H1 (cell line): ENCODE results near the gene SBF1. TPM values are rescaled to one million over a fixed set of nuclear protein-coding genes. Genes with fewer than 3 reads are reported as not detected.
A peak's percentile ranks its signal among the peaks of the same experiment; 100 is the strongest.

Experiments used
- CTCF ChIA-PET: fragments of 300-600 bp; sonication (Branson Sonifier 250); formaldehyde crosslinking; loops from one replicate; lab custom pipeline; 2021; ENCODE audit not compliant: partially characterized antibody; lab: Charles Lee
- POLR2A ChIA-PET: fragments of 300-600 bp; sonication (Branson Sonifier 250); formaldehyde crosslinking; loops from one replicate; lab custom pipeline; 2021; ENCODE audit warnings: inconsistent platforms; ENCODE audit not compliant: partially characterized antibody; lab: Charles Lee
- DNase-seq, 2 experiments: peaks; one replicate each; pipeline versions ENCODE4 v3.0.0 to v3.0.0-alpha.2; 2010 to 2022; ENCODE audit warnings: low spot score in 2 of 2, low read depth in 1 of 2, mixed read lengths in 1 of 2
- FAIRE-seq: peaks from 2 replicates; lab custom pipeline; 2011; peaks lifted over from hg19 to GRCh38; lab: Jason Lieb, UNC
- H2AFZ ChIP-seq: 2 replicates; pipeline ENCODE4 v1.8.1; 2012; ENCODE audit warnings: low read length, inconsistent platforms
- H2AK5ac ChIP-seq: 2 replicates; pipeline ENCODE4 v1.6.1; 2013; ENCODE audit warnings: low read depth, low read length
- H2BK120ac ChIP-seq: replicated peaks from 2 replicates; pipeline ENCODE3; 2013; ENCODE audit warnings: low read depth, low read length, inconsistent platforms
- H2BK12ac ChIP-seq: 2 replicates; pipeline ENCODE4 v1.6.1; 2013; ENCODE audit warnings: low read depth, low read length
- H2BK15ac ChIP-seq: 2 replicates; pipeline ENCODE4 v1.6.1; 2013; ENCODE audit warnings: low read length
- H2BK20ac ChIP-seq: 2 replicates; pipeline ENCODE4 v1.6.1; 2013; ENCODE audit warnings: low read length
- H2BK5ac ChIP-seq: 2 replicates; pipeline ENCODE4 v1.6.1; 2013; ENCODE audit warnings: low read depth, low read length
- H3K14ac ChIP-seq: 2 replicates; pipeline ENCODE4 v1.6.1; 2013; ENCODE audit warnings: inconsistent platforms; ENCODE audit not compliant: insufficient read length
- H3K18ac ChIP-seq: 2 replicates; pipeline ENCODE4 v1.6.1; 2013; ENCODE audit warnings: low read length; ENCODE audit errors: extremely low read depth
- H3K23ac ChIP-seq: 2 replicates; pipeline ENCODE4 v1.6.1; 2013; ENCODE audit warnings: inconsistent platforms; ENCODE audit not compliant: insufficient read length
- H3K23me2 ChIP-seq: 2 replicates; pipeline ENCODE4 v1.6.1; 2013; ENCODE audit warnings: low read depth, low read length
- H3K27ac ChIP-seq: 2 replicates; pipeline ENCODE4 v1.6.1; 2011; ENCODE audit warnings: low read depth, low read length, inconsistent platforms
- H3K27me3 ChIP-seq, 4 experiments: replicated peaks in 1 of 4; 1 replicate in 1 of 4; 2 replicates in 3 of 4; pipeline versions ENCODE4 v1.6.1 to v1.8.1; 2011 to 2013; ENCODE audit warnings: low read length in 3 of 4, mild to moderate bottlenecking in 3 of 4, inconsistent platforms in 2 of 4, mixed read lengths in 2 of 4, moderate library complexity in 1 of 4; ENCODE audit not compliant: control insufficient read depth in 3 of 4, insufficient read depth in 3 of 4; ENCODE audit errors: extremely low read depth in 1 of 4
- H3K36me3 ChIP-seq, 4 experiments: 2 replicates each; pipeline versions ENCODE4 v1.6.1 to v1.8.1; 2011 to 2013; ENCODE audit warnings: mild to moderate bottlenecking in 4 of 4, low read length in 3 of 4, moderate library complexity in 2 of 4, control low read depth in 1 of 4, inconsistent platforms in 1 of 4; ENCODE audit not compliant: insufficient read depth in 4 of 4, control insufficient read depth in 2 of 4
- H3K4ac ChIP-seq: replicated peaks from 2 replicates; pipeline ENCODE3; 2013; ENCODE audit warnings: low read length, low read depth, mixed read lengths, inconsistent platforms; ENCODE audit not compliant: insufficient read length
- H3K4me1 ChIP-seq, 4 experiments: replicated peaks in 1 of 4; 1 replicate in 1 of 4; 2 replicates in 3 of 4; pipeline versions ENCODE4 v1.6.1 to v1.8.1; 2011 to 2013; ENCODE audit warnings: low read length in 3 of 4, inconsistent platforms in 2 of 4, mixed read lengths in 1 of 4; ENCODE audit not compliant: insufficient read depth in 4 of 4, control insufficient read depth in 3 of 4
- H3K4me2 ChIP-seq, 2 experiments: 2 replicates each; pipeline versions ENCODE4 v1.6.1 to v1.8.1; 2011 to 2013; ENCODE audit warnings: low read depth in 2 of 2, low read length in 2 of 2, control low read depth in 1 of 2, inconsistent platforms in 1 of 2, mild to moderate bottlenecking in 1 of 2; ENCODE audit not compliant: insufficient read depth in 1 of 2
- H3K4me3 ChIP-seq, 4 experiments: fragments of 200-600, 300-600 bp in 1 of 4; sonication (generic), shearing (Covaris generic), sonication (Bioruptor Twin) in 1 of 4; 2 replicates each; pipeline versions ENCODE4 v1.5.1 to v1.8.1; 2011 to 2016; ENCODE audit warnings: low read length in 4 of 4, low read depth in 3 of 4, control low read depth in 2 of 4, inconsistent platforms in 2 of 4, mild to moderate bottlenecking in 2 of 4, mixed read lengths in 1 of 4, moderate library complexity in 1 of 4; ENCODE audit not compliant: insufficient read depth in 2 of 4; ENCODE audit errors: extremely low read depth in 1 of 4
- H3K56ac ChIP-seq: replicated peaks from 2 replicates; pipeline ENCODE3; 2013; ENCODE audit warnings: low read depth, mild to moderate bottlenecking, mixed read lengths, low read length, inconsistent platforms; ENCODE audit not compliant: insufficient read length
- H3K79me1 ChIP-seq: 2 replicates; pipeline ENCODE4 v1.6.1; 2013; ENCODE audit warnings: low read depth, low read length, control low read depth
- H3K79me2 ChIP-seq, 2 experiments: 2 replicates each; pipeline versions ENCODE4 v1.6.1 to v1.8.1; 2012 to 2013; ENCODE audit warnings: low read length in 2 of 2, mild to moderate bottlenecking in 2 of 2, inconsistent platforms in 1 of 2; ENCODE audit not compliant: insufficient read depth in 2 of 2, control insufficient read depth in 1 of 2
- H3K9ac ChIP-seq, 4 experiments: replicated peaks in 1 of 4; 1 replicate in 1 of 4; 2 replicates in 3 of 4; pipeline versions ENCODE4 v1.6.1 to v1.8.1; 2011 to 2013; ENCODE audit warnings: low read depth in 3 of 4, low read length in 3 of 4, control low read depth in 2 of 4, mild to moderate bottlenecking in 2 of 4, moderate library complexity in 2 of 4, inconsistent platforms in 1 of 4; ENCODE audit errors: extremely low read depth in 1 of 4
- H3K9me3 ChIP-seq, 2 experiments: 2 replicates each; pipeline versions ENCODE4 v1.6.1 to v1.8.1; 2012 to 2013; ENCODE audit warnings: mild to moderate bottlenecking in 2 of 2, moderate library complexity in 2 of 2, control low read depth in 1 of 2, inconsistent platforms in 1 of 2, low read depth in 1 of 2, low read length in 1 of 2, mixed read lengths in 1 of 2; ENCODE audit not compliant: insufficient read depth in 2 of 2
- H4K20me1 ChIP-seq, 2 experiments: replicated peaks in 1 of 2; 2 replicates each; pipeline versions ENCODE3 to v1.8.1; 2011 to 2013; ENCODE audit warnings: inconsistent platforms in 2 of 2, low read length in 2 of 2, mild to moderate bottlenecking in 1 of 2; ENCODE audit not compliant: insufficient read depth in 2 of 2, control insufficient read depth in 1 of 2
- H4K5ac ChIP-seq: 2 replicates; pipeline ENCODE4 v1.6.1; 2013; ENCODE audit warnings: low read length, low read depth, mixed read lengths, inconsistent platforms; ENCODE audit not compliant: insufficient read length
- H4K8ac ChIP-seq: 2 replicates; pipeline ENCODE4 v1.8.0; 2013; ENCODE audit warnings: mild to moderate bottlenecking, moderate library complexity, low read length, inconsistent platforms; ENCODE audit not compliant: insufficient read depth; ENCODE audit errors: extremely low read depth
- H4K91ac ChIP-seq: replicated peaks from 2 replicates; pipeline ENCODE3; 2013; ENCODE audit warnings: low read length, mixed read lengths, inconsistent platforms; ENCODE audit not compliant: insufficient read length
- CBX5 ChIP-seq: fragments of 300-800, 300-1000 bp; sonication (generic); IDR thresholded peaks from 2 replicates; pipeline ENCODE4 v1.7.1; 2016; ENCODE audit warnings: antibody characterized with exemption, low read length, low read depth
- EP300 ChIP-seq, 2 experiments: IDR thresholded peaks; 1 replicate in 1 of 2; 2 replicates in 1 of 2; pipeline ENCODE4 v1.6.1; 2011 to 2012; ENCODE audit warnings: low read depth in 2 of 2, low read length in 2 of 2, mild to moderate bottlenecking in 2 of 2, borderline replicate concordance in 1 of 2, inconsistent platforms in 1 of 2, moderate library complexity in 1 of 2
- HDAC6 ChIP-seq: IDR thresholded peaks from one replicate; pipeline ENCODE4 v1.7.1; 2012; ENCODE audit warnings: low read depth, mild to moderate bottlenecking, inconsistent platforms, low read length, moderate library complexity
- RNF2 ChIP-seq: fragments of 200-900, 300-1000 bp; sonication (generic); IDR thresholded peaks from 2 replicates; pipeline ENCODE4 v1.7.1; 2016; ENCODE audit warnings: borderline replicate concordance, low read depth, mild to moderate bottlenecking, antibody characterized with exemption, low read length; ENCODE audit not compliant: poor library complexity, severe bottlenecking; ENCODE audit errors: missing control alignments
- SP1 ChIP-seq: IDR thresholded peaks from 2 replicates; pipeline ENCODE4 v1.6.1; 2011; ENCODE audit warnings: low read depth, low read length
- TBP ChIP-seq: IDR thresholded peaks from 2 replicates; pipeline ENCODE4 v1.6.1; 2011; ENCODE audit warnings: low read depth, low read length, improper control_type of control experiment
- TEAD4 ChIP-seq: IDR thresholded peaks from 2 replicates; pipeline ENCODE4 v1.6.1; 2012; ENCODE audit warnings: low read depth, low read length, inconsistent platforms, mixed read lengths
- YY1 ChIP-seq: IDR thresholded peaks from 2 replicates; pipeline ENCODE4 v1.6.1; 2011; ENCODE audit warnings: low read depth, mild to moderate bottlenecking, low read length
- WGBS, 2 experiments: shearing (Covaris generic) in 1 of 2; methylation state at CpG; one replicate each; pipeline versions ENCODE4 v1.1.6 to v1.1.7; 2013 to 2015; ENCODE audit warnings: low lambda C conversion rate in 2 of 2, mixed read lengths in 2 of 2, inconsistent platforms in 1 of 2, low coverage in 1 of 2, missing lambda C conversion rate in 1 of 2; ENCODE audit not compliant: insufficient replicate concordance in 2 of 2, insufficient coverage in 1 of 2, insufficient read length in 1 of 2; ENCODE audit errors: extremely low coverage in 1 of 2, missing lambda C conversion rate in 1 of 2; 5-methylcytosine and 5-hydroxymethylcytosine counted together
- polyA plus RNA-seq, 7 experiments: library from polyadenylated mRNA; depleted of rRNA in 3 of 7; stranded (reverse) in 5 of 7; unstranded in 2 of 7; fragments of >200 nt in 5 of 7; fragments of 200-250 nt in 2 of 7; gene quantifications; 1 replicate in 5 of 7; 2 replicates in 1 of 7; 4 replicates in 1 of 7; pipeline versions ENCODE4 v1.2.1 to v1.2.3, GENCODE V29; 2011 to 2013; ENCODE audit warnings: missing spikeins in 2 of 7, mixed read lengths in 2 of 7
- total RNA-seq: library from RNA; stranded (reverse); fragmentation: NEBNext Ultra II Directional; extraction: Animal tissue kit (Norgen Biotek cat#: 25700); gene quantifications from 2 replicates; pipeline ENCODE4 v1.2.1, GENCODE V29; 2021

Gene SBF1
- total and polyA plus RNA-seq, 2 of the 8 experiments (the other 6 are each of a cell fraction or from before 2014, with no cell fraction given), result 29.1 to 71.5 TPM

DNA sequence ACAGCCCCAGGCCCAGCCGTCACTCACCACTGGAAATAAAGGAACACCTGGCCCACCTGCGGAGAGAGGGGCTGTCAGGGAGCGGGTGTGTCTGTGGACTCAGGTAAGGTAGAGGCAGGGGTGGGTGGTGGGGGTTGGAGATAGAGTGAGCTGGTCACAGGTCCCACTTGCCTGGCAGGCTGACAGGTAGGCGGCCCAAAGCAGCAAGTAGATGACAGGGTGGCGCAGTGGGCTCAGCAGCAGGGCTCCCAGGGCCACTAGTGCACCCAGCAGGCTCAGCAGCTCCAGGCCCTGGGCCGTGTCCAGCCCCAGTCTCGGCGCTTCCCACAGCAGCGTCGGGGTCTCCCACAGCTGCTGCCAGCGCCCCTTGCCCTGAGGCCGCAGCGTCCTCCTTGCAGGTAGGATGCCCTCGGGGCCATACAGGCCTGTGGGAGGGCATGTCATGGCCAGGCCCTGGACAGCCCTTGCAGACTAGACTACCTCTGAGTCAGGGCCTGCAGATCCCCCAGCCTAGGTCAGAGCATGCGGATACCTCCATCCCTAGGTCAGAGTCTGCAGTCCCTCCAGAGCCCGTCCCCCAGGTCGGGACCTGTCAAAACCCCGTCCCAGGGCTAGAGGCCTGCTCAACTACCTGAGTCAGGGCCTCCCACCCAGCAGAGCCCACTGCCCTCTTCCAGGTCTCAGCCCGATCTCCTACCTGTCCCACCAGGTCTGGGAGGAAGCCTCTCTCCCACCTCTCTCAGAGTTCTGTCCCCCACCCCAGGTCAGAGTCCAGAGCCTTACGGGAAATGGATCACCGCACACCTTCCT, 32.0 kb upstream of the SBF1 start:
- Histone ChIP-seq H3K4ac (no peak overlapping the region), H3K23ac (no peak overlapping the region), H3K79me2 (peaks cover 0 to 18% of the 10 kb centered on the region in 2 experiments; a peak in 2 of 4 replicates), H2BK20ac (no peak overlapping the region), H3K4me3 (peak overlapping the region; percentile 55 to 100 (median 88)), H2AK5ac (no peak overlapping the region), H2BK12ac (no peak overlapping the region), H3K27me3 (no peaks in the 10 kb centered on the region), H3K36me3 (peaks cover 0 to 15% (median 0%) of the 10 kb centered on the region in 4 experiments; a peak in 3 of 8 replicates), H2BK15ac (no peak overlapping the region), H3K9me3 (no peaks in the 10 kb centered on the region), H4K5ac (no peak overlapping the region), H3K14ac (no peak overlapping the region), H2AFZ (peak overlapping the region; percentile 98; the same call in 1 of the 2 replicates)
- no peak for FAIRE-seq
- POLR2A ChIA-PET, result interaction anchor here (0.8 to 2.7 kb wide), 5 partner anchors 9 to 37 kb away, joined by 3 to 17 read pairs (median 3); partner anchors contain the start of genes ADM2 and MIOX
- WGBS, 2 experiments, result 62% methylated on average over 21 of the region's 21 CpGs; no CpG with 5 or more reads in 1 of the 2 experiments
- peak in 1 of 2 experiments; percentile 53 for DNase-seq
- TF ChIP-seq TBP (no peak), HDAC6 (no peak), CBX5 (no peak), TEAD4 (no peak), YY1 (no peak), SP1 (no peak), EP300 (IDR thresholded peaks at IDR 0.05; ENCODE audit: borderline replicate concordance in 1 of 2, low read depth in 2 of 2, low read length in 2 of 2) (no peak), RNF2 (no peak)
- TF ChIP-seq, all 59 proteins: peak for 0
- peak overlapping the region; percentile 83 for H3K18ac ChIP-seq
- H4K91ac ChIP-seq, result no peak overlapping the region
- no peak overlapping the region for H3K27ac ChIP-seq
- peak overlapping the region; percentile 60; the same call in 1 of the 2 replicates for H2BK5ac ChIP-seq
- H3K23me2 ChIP-seq, result peaks cover 11% of the 10 kb centered on the region; the same call in 1 of the 2 replicates
- peak overlapping the region in 3 of 4 experiments; percentile 6 to 66 (median 35); a peak in 4 of 7 replicates for H3K9ac ChIP-seq
- CTCF ChIA-PET, result interaction anchor here (0.8 to 2.7 kb wide), 4 partner anchors 9 to 21 kb away, joined by 3 to 22 read pairs (median 4); no protein-coding TSS in a partner anchor
- peaks cover 0 to 18% of the 10 kb centered on the region in 2 experiments for H4K20me1 ChIP-seq
- peak overlapping the region; percentile 65 to 96 for H3K4me2 ChIP-seq
- peaks cover 2 to 8% (median 5%) of the 10 kb centered on the region in 4 experiments for H3K4me1 ChIP-seq
- H4K8ac ChIP-seq, result no peak overlapping the region; the same call in 1 of the 2 replicates
- H3K79me1 ChIP-seq, result peaks cover 9% of the 10 kb centered on the region; the same call in 1 of the 2 replicates
- H2BK120ac ChIP-seq, result no peak overlapping the region
- H3K56ac ChIP-seq, result peak overlapping the region; percentile 77
